ENCODE measurements around the gene CSNK1G1.
"Not testable (repeated sequence)": the region's sequence is repeated elsewhere in the genome, so short reads cannot be mapped to it uniquely, and the experiment has no call there.

Gene CSNK1G1

DNA sequence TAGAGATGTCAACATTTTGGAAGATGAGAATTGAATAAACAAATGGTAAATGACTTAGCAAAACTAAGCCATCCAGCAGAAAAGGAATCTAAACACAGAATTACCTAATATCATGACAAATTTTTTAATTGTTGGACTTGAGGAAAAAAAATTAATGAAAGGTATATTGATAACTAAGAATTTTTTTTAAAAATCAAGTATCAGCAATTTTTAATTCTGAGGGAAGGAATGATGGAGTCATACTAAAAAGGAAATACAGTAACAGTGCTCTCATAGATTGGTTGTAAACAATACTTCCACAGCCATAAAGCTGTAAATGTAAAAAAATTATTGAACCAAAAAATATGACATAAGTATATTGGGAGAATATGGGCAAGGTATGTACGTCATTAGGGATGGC lies 68.0 kb downstream of the CSNK1G1 start:
- no peak for DNase-seq

DNA sequence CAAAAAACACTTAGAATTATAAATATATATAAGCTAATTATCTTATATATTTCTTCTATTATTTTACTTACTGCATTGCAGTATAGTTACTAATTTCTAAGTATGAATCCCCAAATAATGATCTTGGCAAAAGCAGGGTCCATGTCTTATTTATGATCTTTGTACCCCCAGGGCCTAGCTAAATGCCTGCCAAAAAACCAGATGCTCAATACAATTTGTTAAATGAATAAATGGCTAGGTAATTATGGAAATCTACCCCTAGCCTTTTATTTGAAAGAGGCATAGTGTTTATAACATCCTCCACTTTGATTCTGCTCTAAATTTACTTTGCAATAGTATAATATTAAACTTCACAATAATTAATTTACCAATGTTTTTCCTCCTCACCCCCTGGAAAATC lies 69.5 kb downstream of the CSNK1G1 start:
- no peak for DNase-seq

DNA sequence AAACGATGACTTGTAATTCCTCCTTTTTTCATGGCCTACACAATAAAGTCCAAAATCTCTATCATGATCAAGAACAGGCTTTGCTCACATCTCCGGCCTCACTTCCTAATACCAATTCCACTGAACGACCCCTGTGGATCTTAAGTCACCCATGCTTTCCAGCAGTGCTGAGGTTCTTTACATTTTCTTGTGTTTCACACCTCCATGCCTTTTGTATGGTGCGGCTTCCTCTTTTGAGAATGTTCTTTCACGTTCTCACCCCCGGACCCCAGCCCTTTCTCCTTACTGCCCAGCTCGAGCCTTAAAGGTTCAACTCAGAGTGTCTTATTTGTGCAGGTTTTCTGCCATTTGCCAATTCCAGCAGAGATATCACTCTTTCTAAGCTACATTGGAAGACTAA lies 70.1 kb downstream of the CSNK1G1 start:
- DNase-seq, result no peak

DNA sequence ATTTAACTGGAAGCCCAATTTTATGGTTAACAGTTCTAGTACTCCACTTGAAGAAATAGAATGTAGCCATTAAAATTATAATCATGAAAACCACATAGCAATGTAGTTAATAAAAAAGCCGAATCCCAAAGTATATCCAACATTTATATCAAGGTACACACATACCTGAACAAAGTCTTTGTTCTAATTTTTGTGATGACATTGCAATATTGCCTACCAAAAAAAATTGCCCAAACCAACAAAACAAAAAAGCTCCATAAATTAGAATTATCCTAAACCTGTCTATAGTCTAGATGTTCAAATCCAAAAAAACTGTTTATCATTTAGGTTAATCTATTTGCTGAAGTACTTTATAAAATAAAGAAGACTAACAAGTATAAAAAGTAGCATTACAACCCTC lies 70.8 kb downstream of the CSNK1G1 start:
- DNase-seq, result no peak

DNA sequence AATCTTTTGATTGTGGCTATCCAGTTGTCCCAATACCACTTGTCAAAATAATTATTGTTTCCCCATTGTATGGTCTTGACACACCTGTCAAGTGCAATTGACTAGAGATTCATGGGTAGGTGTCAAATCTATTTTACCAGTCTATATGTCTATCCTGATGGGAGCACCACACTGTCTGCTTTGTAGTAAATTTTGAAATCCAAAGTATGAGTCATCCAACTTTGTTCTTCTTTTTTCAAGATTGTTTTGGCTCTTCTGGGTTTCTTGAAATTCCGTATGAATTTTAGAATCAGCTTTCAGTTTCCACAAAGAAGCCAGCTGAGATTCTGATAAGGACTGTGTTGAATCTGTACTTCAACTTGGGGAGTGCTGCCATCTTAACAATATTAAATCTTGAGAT lies 71.9 kb downstream of the CSNK1G1 start:
- no peak for DNase-seq

DNA sequence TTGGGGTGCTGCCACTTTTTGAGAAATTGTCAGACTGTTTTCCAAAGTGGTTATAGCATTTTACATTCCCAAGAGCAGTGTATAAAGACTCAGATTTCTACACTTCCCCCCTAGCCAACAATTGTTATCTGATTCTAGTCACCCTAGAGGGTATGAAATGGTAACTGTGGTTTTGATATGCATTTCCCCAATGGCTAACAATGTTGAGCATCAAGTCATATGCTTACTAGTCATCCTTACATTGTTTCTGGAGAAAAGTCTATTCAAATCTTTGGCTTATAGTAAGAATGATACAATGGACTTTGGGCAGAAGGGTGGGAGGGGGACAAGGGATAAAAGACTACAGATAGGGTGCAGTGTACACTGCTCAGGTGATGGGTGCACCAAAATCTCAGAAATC lies 73.3 kb downstream of the CSNK1G1 start:
- DNase-seq, result peak in 1 of 5 experiments; percentile 61

DNA sequence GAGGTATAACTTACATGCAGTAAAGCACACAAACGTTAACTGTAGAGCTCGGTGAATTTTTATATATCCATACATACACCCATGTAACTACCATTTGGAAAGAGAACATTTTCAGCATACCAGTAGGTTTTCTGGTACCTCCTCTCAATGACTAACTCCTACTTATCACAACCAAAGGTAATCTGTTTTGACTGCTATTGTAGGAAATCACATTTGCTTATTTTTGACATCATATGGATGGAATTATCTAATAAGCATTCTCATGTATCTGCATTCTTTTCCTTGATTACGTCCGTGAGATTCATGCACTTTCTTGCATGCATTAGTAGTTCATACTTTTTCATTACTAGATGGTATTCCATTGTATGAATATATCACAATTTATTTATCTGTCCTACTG lies 76.8 kb downstream of the CSNK1G1 start:
- no peak for DNase-seq

DNA sequence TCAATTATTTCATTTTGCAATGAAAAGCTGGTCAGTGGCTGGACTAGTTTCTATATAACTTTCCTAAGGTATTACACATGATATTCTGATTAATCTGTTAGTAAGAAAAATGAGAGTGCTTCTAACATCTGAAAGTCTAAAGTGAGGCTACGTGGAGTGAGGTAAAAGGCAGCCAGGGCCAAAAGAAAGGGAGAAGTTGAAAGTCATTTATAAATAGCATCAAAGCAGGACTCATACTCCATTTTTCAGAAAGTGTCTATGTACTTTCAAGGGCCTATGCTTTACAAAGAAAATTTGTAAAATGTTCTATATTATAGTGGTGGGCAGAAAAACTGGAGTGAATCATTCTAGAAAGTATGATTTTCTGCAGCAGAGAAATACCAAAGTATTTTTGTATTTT lies 80.0 kb downstream of the CSNK1G1 start:
- no peak for DNase-seq

DNA sequence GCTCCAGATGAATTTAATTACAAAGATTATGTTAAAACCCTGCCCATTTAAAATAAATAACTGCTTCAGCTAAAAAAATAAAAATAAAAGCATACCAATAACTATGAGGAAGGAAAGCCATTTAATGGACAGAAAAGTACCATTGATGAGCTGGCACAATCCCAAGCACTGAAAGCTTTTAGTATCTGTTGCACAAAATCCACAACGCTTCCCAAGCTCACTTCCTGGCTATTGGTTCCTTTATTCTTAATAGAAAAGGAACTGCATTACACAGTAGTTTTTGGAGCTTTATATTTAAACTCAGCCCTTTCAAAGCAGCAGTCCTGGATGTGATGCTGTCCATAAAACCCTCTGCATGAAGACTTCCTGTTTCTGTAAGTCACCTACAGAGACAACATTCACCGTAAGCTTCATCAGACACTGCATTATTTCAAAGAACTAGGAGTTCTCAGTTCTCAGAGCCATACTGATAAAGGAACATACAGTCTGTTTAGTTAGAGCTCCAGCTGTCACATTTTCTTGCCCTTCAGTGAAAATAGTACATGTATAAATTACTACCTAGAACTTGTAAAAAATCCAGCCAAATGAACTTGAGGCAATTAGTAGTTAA lies 81.5 kb downstream of the CSNK1G1 start:
- DNase-seq, result no peak

DNA sequence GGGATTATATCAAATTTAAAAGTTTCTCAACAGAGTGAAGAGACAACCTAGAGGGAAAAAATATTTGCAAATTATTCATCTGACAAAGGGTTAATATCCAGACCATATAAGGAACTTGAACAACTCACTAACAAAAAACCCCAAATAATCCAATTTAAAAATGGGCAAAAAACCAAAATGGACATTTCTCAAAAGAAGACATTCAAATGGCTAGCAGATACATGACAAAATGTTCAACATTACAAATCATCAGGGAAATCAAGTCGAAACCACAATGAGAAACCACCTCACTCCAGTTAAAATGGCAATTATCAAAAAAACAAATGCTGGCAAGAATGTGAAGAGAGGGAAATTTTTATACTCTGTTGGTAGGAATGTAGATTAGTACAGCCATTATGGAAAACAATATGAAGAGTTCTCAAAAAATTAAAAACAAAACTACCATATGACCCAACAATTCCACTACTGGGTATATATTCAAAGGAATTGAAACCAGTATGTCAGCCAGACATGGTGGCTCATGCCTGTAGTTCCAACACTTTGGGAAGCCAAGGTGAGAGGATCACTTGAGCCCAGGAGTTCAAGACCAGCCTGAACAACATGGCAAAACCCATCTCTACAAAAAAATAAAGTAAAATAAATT lies 88.5 kb downstream of the CSNK1G1 start:
- no peak for DNase-seq

DNA sequence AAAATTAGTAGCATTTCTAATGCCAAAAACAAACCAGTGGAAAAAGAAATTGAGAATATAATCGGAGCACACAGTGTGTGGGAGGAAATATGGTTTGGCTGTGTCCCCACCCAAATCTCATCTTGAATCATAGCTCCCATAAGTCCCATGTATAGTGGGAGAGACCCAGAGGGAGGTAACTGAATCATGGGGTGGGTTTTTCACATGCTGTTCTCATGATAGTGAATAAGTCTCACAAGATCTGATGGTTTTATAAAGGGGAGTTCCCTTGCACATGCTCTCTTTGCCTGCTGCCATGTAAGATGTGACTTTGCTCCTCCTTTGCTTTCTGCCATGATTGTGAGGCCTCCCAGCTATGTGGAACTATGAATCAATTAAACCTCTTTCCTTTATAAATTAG lies 90.8 kb downstream of the CSNK1G1 start:
- DNase-seq, result not testable (repeated sequence)

DNA sequence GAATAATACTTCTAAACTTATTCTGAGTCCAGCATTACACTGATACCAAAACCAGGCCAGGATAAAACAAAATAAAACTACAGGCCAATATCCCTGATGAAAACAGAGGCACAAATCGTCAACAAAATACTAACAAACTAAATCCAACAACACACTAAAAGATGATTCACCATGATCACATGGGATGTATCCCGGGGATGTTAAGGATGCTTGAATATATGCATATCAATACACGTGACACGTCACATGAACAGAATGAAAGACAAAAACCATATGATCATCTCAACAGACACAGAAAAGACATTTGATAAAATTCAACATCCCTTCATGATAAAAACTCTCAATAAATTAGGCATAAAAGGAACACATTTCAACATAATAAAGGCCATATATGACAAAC lies 91.5 kb downstream of the CSNK1G1 start:
- no peak for DNase-seq

DNA sequence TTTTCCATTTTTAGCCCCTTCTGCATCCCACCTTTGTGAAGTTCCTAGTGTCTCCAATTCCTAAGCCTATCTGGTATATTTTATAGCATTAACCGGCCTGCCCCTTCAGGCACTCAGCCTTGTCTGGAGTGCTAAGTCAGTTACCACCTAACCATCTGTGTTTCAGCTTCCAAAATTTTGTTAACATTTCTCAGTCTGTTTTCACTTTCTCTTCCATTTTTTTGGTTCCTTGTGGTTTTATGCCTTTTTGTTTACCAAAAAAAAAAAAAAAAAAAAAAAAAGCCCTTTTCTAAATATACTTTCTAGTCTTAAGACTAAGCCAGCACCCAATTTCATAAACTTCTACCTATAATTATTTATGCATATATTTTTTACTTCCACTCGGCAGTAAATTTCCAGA lies 92.4 kb downstream of the CSNK1G1 start:
- DNase-seq, result peak in 1 of 5 experiments; percentile 21

DNA sequence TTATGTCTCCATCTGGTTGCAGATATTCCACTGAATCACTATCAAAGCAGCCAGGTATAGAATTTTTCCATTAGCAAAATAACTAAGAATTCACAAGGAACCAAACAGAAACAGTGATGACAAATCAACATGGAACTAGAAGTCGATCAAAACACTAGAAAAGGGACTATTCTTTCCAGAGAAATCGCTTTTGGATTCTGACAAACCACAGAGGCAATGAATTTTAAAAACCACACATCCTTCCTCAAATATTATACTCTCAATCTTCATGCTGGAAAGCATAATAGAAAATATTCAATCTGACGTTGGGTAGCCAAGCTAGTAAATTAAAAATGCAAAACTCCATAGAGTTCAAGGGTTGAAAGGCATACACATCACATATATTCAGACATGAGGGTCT lies 99.9 kb downstream of the CSNK1G1 start:
- DNase-seq, result no peak

DNA sequence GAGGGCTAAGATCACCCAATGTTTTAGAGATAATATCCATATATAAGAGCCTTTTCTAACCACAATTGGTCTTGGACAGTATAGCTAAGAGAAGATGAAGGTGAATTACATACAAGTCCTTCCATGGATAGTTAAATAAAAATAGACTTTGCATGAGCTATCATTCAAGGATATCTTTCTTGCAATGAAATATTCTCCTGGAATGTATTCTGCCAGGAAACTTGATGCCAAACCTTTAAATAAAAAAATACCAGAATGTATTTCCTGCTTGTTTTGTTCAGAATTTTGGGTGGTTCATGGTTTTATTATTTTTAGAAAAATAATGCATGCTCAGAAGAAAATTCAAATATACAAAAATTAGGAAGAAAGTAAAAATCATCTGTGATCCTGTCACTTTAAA lies 104.3 kb downstream of the CSNK1G1 start:
- no peak for DNase-seq

DNA sequence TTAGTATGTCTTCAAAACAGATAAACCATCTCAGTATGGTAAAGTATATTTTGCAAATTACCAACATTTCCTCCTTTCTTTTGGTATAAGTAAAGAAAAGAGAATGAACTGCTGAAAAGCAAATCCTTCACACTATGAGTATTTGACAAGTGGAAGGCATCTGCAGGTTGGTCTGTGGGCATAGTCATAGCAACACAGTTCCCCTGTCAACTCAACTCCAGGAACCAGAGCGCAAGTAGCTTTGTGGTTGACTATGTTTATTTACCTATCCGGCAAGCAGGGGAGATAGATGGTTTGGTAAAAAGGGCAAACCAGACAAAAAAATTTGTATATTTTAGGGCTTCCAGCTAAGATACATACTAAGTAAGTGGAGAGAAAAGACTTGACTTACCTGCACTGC lies 104.9 kb downstream of the CSNK1G1 start:
- peak in 1 of 5 experiments; percentile 89 for DNase-seq

DNA sequence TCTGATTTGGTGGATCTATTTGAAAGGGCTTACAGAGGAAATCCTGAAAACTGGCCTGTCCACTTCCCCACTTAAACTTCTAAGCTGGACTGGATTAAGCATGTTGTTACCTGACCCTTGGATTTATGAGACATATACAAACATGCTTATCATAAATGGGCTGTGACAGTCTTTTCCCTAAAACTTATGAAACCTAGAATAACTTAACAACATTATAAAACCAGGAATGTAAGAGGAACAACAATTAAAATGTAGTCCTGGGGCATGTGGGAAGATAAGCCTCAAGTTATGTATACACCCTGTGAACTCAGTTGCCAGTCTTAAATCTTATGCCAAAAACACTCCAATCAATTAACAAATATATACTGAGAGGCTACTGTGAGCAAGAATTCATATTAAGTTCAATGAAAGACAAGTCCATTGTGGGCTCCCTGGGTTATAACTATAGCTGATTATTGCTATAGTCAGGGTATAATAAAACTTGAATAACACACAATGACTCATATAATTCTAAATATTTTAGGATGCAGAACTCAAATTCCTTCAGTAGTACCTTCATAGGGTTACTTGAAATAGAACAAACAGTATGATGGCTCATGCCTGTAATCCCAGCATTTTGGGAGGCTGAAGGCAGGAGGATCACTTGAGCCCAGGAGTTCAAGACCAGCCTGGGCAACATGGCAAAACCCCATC lies 105.9 kb downstream of the CSNK1G1 start:
- DNase-seq, result no peak

DNA sequence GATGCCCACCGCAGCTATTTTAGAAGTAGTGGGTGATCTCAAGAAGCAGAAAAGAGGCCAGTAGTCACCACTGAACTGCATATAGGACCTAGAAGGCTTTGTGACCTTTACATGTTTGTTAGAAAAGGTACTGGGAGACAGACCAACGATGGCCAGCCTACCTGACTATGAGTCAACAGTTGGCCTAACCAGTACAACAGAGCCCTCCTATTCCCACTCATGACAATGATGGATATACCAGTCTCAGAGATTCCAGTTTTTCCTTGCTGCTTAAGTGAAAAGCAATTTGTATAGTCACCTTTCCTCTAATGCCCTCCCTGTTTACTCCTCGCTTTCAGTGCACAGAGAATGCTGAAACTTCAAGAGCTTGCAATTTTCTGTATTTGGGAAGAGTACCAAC lies 106.6 kb downstream of the CSNK1G1 start:
- no peak for DNase-seq

DNA sequence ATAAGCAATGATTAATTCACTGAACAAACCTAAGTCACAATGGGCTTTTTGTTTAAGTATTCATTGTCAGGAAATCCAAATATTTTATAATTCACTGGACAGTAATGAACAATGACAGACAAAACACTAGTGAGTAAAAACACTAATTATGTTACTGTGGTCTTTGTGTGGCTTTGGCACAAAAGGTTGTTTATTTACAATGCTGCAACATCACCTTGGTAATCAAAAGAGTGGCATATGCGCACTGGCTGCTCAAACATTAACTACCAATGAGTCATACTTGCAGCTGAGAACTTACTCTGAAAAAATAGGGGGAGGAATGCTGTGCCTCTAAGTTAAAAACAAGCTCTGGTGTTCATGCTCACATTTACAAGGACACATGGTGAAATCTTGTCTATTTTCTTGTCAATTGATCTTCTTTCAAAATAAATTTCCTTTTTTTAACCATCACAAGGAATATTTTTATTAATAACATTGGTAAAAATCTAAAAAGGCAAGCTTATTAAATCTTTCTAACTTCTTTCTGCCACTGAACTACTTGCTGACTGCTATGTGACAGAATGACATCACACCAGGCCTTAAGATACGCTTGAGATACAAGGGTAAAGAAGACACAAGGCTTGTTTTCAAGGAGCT lies 107.9 kb downstream of the CSNK1G1 start:
- peak in 2 of 5 experiments; percentile 15 to 92 for DNase-seq

DNA sequence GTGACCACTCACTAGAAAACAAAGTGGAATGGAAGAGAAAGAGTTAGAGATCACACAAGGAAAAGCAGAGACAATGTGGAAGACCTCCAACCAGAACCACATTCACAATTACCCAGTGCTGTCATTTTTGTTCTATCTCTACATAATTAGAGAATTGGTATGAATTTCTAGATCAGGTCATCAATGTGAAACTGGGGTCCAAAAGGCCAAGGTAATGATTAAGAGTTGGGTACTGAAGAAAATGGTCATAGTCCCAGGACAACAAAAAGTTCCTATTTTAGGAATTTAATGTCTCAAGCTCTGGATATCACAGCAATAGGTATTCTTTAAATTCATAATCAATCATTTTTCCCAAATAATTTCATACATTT lies 108.5 kb downstream of the CSNK1G1 start:
- DNase-seq, result no peak

DNA sequence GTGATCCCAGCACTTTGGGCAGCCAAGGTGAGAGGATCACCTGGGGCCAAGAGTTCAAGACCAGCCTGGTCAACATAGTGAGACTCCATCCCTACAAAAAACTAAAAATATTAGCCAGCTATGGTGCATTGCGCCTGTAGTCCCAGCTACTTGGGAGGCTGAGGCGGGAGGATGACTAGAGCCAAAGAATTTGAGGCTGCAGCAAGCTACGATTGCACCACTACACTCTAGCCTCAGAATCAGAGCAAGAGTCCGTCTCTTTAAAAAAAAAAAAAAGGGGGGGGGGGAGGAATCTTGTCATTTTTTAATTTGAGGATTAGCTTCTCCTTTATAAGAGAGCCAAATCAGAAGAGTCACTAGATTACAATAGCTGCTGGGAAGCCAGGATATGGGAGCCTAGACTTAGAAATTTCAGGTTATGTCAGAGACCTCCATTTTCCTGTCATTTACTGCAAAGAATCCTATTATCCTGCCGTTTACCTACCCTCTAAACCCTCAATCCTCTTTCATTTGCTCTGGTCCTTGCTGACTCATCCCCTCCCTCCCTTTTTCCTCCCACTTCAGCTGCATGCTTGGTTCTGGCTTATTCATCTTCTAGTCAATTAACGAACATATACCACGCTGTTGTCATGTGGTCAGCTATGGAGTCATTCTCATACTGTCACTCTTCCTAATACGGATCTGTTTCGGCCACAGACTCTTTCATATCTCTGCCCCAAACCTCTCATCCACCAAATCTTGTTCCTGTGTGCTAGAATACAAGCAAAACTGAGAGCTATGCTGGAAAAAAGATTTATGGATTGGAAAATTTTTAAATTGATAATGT lies 109.4 kb downstream of the CSNK1G1 start:
- peak in 2 of 5 experiments; percentile 30 to 93 for DNase-seq

DNA sequence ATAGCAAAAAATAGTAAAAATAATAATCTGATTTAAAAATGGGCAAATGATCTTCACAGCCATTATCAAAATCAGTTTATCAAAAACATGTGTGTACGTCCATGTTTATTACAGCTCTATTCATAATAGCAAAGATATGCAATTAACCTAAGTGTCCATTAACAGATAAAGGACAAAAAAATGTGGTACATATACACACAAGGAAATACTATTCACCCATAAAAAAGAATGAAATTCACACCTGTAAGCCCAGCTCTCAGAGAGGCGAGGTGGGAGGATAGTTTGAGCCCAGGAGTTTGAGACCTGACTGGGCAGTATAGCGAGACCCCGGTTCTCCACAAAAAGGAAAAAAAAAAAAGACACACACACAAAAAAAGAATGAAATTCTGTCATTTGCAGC lies 110.6 kb downstream of the CSNK1G1 start:
- DNase-seq, result no peak

DNA sequence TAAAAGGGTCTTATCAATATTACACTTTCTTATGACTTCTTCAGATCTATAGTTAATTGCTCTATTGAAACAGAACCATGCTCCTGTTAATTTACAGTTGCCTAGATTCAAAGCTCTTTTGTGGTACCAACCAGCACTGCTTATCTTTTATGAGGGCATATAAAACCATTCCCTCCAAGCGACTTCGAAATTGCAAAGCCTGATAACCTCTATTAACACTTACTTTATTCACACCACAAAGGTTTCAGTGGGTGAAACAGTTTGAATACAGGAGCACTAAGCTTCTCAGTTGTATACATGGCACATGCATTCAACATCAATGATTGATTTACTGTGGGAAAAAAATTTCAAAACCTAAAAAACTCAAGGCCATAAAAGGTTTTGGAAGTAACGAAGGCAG lies 118.3 kb downstream of the CSNK1G1 start:
- DNase-seq, result peak in 1 of 5 experiments; percentile 65

Measured in T-helper 2 cell (primary cell).